GM12801 (cell line): ENCODE data around the gene KLK2.

Source experiments
- CTCF ChIP-seq: IDR thresholded peaks from one replicate; pipeline ENCODE4 v1.5.1; 2011; ENCODE audit warnings: control low read depth; ENCODE audit not compliant: insufficient read length; ENCODE audit errors: extremely low read depth

KLK2 gene

GRCh38 chr19:50839712-50840655 is 33.3 kb upstream of the KLK2 start:
- TF ChIP-seq CTCF = no peak

GRCh38 chr19:50842130-50842529 is 31.1 kb upstream of the KLK2 start:
- TF ChIP-seq CTCF = no peak

GRCh38 chr19:50843205-50843604 is 30.0 kb upstream of the KLK2 start:
- no peak for TF ChIP-seq CTCF

- TF ChIP-seq CTCF = no peak
Observed at GRCh38 chr19:50843701-50844221, 29.5 kb upstream of the KLK2 start.

- no peak for TF ChIP-seq CTCF
Observed at GRCh38 chr19:50844296-50844935, 28.8 kb upstream of the KLK2 start.

GRCh38 chr19:50850738-50851137 is 22.5 kb upstream of the KLK2 start:
- no peak for TF ChIP-seq CTCF

GRCh38 chr19:50851620-50852019 is 21.6 kb upstream of the KLK2 start:
- TF ChIP-seq CTCF = no peak
